ENCODE measurements around the gene ARL14.

ARL14 gene

GRCh38 chr3:160722331-160722730 is 45.4 kb downstream of the ARL14 start:
- DNase-seq (ENCODE audit: low read depth), result no peak

GRCh38 chr3:160725338-160725737 is 48.4 kb downstream of the ARL14 start:
- DNase-seq (ENCODE audit: low read depth), result no peak

Measured in iris pigment epithelial cell (primary cell).